Nephron progenitor cell (in vitro differentiated cells): ENCODE results near the gene LDB1.

Experiments used
- DNase-seq: peaks from one replicate; pipeline ENCODE4 v3.0.0; 2021
- H3K27ac Mint-ChIP-seq: 2 replicates; pipeline ENCODE4 v1.8.0; 2021; ENCODE audit warnings: mild to moderate bottlenecking, moderate library complexity, mixed read lengths
- H3K27me3 Mint-ChIP-seq: 2 replicates; pipeline ENCODE4 v1.8.0; 2021; ENCODE audit warnings: mild to moderate bottlenecking, low read depth, mixed read lengths; ENCODE audit not compliant: poor library complexity
- H3K36me3 Mint-ChIP-seq: 2 replicates; pipeline ENCODE4 v1.8.0; 2021; ENCODE audit warnings: low read depth, mixed read lengths
- H3K4me1 Mint-ChIP-seq: 2 replicates; pipeline ENCODE4 v1.8.0; 2021; ENCODE audit warnings: mixed read lengths
- H3K4me3 Mint-ChIP-seq: 2 replicates; pipeline ENCODE4 v1.8.0; 2021; ENCODE audit warnings: mild to moderate bottlenecking, moderate library complexity, mixed read lengths
- H3K9me3 Mint-ChIP-seq: 2 replicates; pipeline ENCODE4 v1.8.0; 2021; ENCODE audit warnings: mild to moderate bottlenecking, moderate library complexity, mixed read lengths
- TF ChIP-seq, protein P1 (sequence below): fragments of 200-600 bp; sonication (generic); IDR thresholded peaks from 2 replicates; pipeline ENCODE4 v1.5.0; 2021; ENCODE audit warnings: antibody characterized with exemption

Gene LDB1

DNA sequence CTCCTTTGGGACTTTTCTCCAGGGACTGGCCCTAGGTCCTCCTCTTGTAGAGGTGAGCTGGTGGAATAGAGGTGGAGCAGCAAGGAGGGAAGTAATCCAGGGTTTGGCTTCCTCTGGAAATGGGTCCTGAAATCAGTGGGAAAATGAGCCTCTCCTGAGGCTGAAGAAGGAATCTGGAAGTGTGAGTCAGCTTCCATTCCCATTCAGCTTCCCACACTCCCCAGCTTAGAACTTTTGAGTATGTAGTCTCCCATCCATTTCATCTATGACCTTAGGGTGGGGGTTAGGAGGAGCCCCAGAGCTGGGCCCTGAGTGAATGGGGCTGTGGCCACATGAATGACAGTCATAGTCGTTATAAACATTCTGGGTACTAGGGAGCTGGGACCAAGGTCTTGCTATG lies 17.7 kb downstream of the LDB1 start:
- TF ChIP-seq, protein P1, sequence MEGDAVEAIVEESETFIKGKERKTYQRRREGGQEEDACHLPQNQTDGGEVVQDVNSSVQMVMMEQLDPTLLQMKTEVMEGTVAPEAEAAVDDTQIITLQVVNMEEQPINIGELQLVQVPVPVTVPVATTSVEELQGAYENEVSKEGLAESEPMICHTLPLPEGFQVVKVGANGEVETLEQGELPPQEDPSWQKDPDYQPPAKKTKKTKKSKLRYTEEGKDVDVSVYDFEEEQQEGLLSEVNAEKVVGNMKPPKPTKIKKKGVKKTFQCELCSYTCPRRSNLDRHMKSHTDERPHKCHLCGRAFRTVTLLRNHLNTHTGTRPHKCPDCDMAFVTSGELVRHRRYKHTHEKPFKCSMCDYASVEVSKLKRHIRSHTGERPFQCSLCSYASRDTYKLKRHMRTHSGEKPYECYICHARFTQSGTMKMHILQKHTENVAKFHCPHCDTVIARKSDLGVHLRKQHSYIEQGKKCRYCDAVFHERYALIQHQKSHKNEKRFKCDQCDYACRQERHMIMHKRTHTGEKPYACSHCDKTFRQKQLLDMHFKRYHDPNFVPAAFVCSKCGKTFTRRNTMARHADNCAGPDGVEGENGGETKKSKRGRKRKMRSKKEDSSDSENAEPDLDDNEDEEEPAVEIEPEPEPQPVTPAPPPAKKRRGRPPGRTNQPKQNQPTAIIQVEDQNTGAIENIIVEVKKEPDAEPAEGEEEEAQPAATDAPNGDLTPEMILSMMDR: no peak
- Mint-ChIP-seq H3K4me1 (no peaks in the 10 kb centered on the region), H3K9me3 (no peaks in the 10 kb centered on the region), H3K27me3 (no peaks in the 10 kb centered on the region), H3K36me3 (peaks cover 29% of the 10 kb centered on the region), H3K27ac (no peak overlapping the region), H3K4me3 (no peak overlapping the region)
- no peak for DNase-seq

DNA sequence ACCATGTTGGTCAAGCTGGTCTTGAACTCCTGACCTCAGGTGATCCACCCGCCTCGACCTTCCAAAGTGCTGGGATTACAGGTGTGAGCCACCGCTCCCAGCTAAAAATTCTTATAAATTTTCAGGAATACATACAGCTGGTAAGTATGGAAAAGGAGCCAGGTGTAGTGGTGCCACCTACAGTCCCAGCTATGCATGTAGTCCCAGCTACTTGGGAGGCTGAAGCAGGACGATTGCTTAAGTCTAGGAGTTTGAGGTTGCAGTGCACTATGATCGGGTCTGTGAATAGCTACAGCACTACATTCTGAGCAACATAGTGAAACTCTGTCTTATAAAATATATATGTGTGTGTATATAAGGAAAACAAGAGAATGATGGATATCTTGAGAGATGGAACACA lies 19.0 kb downstream of the LDB1 start:
- Mint-ChIP-seq H3K36me3 (peaks cover 32% of the 10 kb centered on the region), H3K9me3 (no peaks in the 10 kb centered on the region), H3K27ac (no peak overlapping the region), H3K4me1 (no peaks in the 10 kb centered on the region), H3K27me3 (no peaks in the 10 kb centered on the region), H3K4me3 (no peak overlapping the region)
- TF ChIP-seq, protein P1: no peak
- DNase-seq: no peak

DNA sequence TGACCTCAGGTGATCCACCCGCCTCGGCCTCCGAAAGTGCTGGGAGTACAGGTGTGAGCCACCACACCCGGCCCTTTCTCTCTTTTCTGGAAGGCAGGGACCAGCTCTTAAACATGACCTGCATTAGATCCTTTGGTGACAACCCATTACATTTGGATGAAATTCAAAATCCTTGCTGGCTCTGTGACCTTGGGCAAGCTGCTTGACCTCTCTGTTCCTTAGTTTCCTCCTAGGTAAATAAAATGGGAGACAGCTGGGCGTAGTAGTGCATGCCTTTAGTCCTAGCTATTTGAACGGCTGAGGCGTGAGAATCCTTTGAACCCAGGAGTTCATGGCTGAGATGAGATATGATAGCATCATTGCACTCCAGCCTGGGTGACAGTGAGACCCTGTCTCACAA lies 23.7 kb downstream of the LDB1 start:
- Mint-ChIP-seq H3K4me3 (no peak overlapping the region), H3K27ac (no peak overlapping the region), H3K9me3 (no peaks in the 10 kb centered on the region), H3K27me3 (no peaks in the 10 kb centered on the region), H3K36me3 (peaks cover 35% of the 10 kb centered on the region), H3K4me1 (no peaks in the 10 kb centered on the region)
- TF ChIP-seq, protein P1: no peak
- DNase-seq: no peak

DNA sequence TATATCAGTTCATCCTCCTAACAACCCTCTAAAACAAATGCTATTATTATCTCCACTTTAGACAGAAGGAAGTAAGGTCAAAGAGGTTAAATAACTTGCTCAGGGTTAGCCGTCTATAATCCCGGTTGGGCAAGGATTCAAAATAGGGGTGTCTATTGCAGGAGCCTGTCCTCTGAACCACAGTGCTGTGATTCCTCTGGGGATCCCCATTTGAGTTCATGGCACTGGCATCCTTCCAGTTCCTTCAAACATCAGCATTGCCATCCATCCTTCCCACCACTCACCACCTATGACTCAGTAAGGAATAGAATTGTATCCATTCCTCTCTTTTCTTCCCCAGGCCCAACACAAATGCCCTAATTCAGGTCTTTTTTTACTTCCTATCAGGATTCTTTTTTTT lies 29.4 kb downstream of the LDB1 start:
- Mint-ChIP-seq H3K4me1 (no peaks in the 10 kb centered on the region), H3K36me3 (peaks cover 41% of the 10 kb centered on the region), H3K27ac (no peak overlapping the region), H3K9me3 (no peaks in the 10 kb centered on the region), H3K4me3 (no peak overlapping the region), H3K27me3 (no peaks in the 10 kb centered on the region)
- TF ChIP-seq, protein P1: no peak
- no peak for DNase-seq

DNA sequence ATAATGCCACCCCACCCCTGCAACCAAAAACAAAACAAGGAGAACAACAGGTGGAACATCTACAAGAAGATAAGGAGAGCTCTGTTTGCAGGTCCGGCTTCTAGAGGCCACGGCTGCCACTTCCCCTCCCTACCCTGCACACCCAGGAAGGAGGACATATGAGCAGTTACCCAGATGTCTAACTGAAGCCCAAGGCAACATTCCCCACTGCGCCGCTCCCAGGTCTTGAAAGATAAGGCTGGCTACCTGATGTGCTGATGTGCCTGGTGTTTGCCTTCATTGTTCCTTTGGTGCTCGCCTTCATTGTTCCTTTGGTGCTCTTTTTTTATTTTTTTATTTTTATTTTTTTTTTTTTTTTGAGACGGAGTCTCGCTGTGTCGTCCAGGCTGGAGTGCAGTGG lies 34.0 kb downstream of the LDB1 start:
- Mint-ChIP-seq H3K4me3 (no peak overlapping the region), H3K27ac (no peak overlapping the region), H3K27me3 (peaks cover 4% of the 10 kb centered on the region), H3K4me1 (peaks cover 1% of the 10 kb centered on the region), H3K9me3 (no peaks in the 10 kb centered on the region), H3K36me3 (peaks cover 31% of the 10 kb centered on the region)
- DNase-seq: no peak
- TF ChIP-seq, protein P1: no peak

DNA sequence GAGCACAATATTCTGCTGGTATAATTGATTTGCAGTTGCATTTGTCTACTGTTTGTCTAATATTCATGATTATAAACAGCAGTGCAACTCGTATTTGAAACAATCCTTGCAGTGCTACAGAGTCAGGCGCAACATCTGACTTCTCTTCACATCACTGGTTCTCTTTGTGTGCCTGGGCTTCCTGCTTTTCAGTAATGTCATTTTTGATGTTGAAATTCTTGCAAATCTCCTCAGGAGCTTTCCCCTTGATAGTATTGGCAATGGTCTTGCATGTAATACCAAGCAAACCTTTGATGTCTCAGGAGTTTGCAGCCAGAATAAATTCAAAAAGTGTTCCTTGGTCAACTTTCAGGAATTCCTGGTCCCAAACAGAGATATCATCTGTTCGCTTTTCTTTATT lies 34.8 kb downstream of the LDB1 start:
- DNase-seq: no peak
- TF ChIP-seq, protein P1: no peak
- peaks cover 4% of the 10 kb centered on the region for H3K4me1 Mint-ChIP-seq
- peaks cover 32% of the 10 kb centered on the region for H3K36me3 Mint-ChIP-seq
- peaks cover 4% of the 10 kb centered on the region for H3K27me3 Mint-ChIP-seq
- H3K9me3 Mint-ChIP-seq: peaks cover 3% of the 10 kb centered on the region
- no peak overlapping the region for H3K27ac Mint-ChIP-seq
- H3K4me3 Mint-ChIP-seq: no peak overlapping the region
